ENCODE results near the gene ZFYVE28. TPM values are rescaled to one million over a fixed set of nuclear protein-coding genes. Genes with fewer than 3 reads are reported as not detected.
A peak's percentile ranks its signal among the peaks of the same experiment; 100 is the strongest.

ZFYVE28 gene
- total and polyA plus RNA-seq, 10 of the 15 experiments (the other 5 are each of a cell fraction or from before 2014, with no cell fraction given) = 0.06 to 1.9 (median 0.22) TPM; not detected in 1

DNA sequence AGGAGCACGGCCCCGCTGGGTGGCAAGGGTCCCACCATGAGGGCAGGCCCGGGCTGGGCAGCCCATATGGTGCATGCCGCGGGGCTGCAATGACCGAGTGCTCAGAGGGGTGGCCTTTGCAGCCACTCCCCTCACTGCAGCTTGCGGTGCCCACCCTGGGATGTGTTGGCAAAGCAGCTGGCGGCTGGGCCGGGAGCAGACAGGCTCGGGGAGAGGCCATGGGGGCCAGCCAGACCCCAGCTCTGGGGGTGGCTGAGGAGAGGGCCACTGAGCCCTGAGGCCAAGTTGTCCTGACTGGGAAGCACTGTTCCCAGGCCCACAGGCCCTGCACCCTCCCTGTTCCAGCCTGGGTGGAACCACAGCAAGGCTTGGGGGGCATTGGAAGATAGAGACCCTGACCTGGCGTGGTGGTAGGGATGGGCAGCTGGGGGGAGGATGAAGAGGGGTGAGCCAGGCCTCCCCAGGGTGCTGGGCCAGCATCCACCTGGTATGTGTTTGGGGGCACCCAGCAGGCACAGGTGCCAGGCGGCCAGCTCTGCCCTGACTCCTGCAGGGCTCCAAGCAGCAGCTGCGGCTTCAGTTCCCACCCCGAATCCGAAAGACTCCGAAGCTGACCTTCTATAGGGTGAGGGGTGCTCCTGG, 32.1 kb upstream of the ZFYVE28 start:
- Histone ChIP-seq H3K9ac (ENCODE audit: control insufficient read depth, insufficient read depth, low read length) (no peak overlapping the region), H3K4me3 (no peak overlapping the region), H4K20me1 (ENCODE audit: control insufficient read depth, insufficient read depth) (no peaks in the 10 kb centered on the region), H3K79me2 (ENCODE audit: control insufficient read depth, insufficient read depth, low read length) (no peaks in the 10 kb centered on the region), H2AFZ (ENCODE audit: control insufficient read depth, low read depth, low read length) (no peak overlapping the region), H3K27me3 (replicated peaks in 1 of 2; ENCODE audit: control insufficient read depth in 2 of 2, insufficient read depth in 2 of 2, low read length in 1 of 2) (no peaks in the 10 kb centered on the region; a peak in 2 of 4 replicates), H3K27ac (ENCODE audit: control insufficient read depth, insufficient read depth) (no peak overlapping the region), H3K36me3 (ENCODE audit: control insufficient read depth in 2 of 2, insufficient read depth in 2 of 2, low read length in 1 of 2) (no peaks in the 10 kb centered on the region), H3K9me3 (replicated peaks; ENCODE audit: control insufficient read depth, insufficient read depth, low read length) (no peaks in the 10 kb centered on the region), H3K4me1 (ENCODE audit: control insufficient read depth, insufficient read depth, low read length) (no peaks in the 10 kb centered on the region), H3K4me2 (ENCODE audit: control insufficient read depth, insufficient read depth) (no peak overlapping the region)
- DNase-seq (ENCODE audit: low read depth, low spot score) (no peak), FAIRE-seq (no peak), ATAC-seq (peak; percentile 43)
- POLR2A ChIA-PET = interaction anchor here (0.6 to 0.9 kb wide), 2 partner anchors 28 to 29 kb away, joined by 3 read pairs; no protein-coding TSS in a partner anchor
- BruUV-seq (replicated peaks) = no TSS peak
- SMC1A ChIA-PET (ENCODE audit: uncharacterized antibody, unreplicated experiment) = interaction anchor here (0.6 kb wide), 1 partner anchor 14 kb away, joined by 3 read pairs; no protein-coding TSS in a partner anchor
- RAD21 ChIA-PET (ENCODE audit: unreplicated experiment) = no interaction called here
- 39% methylated on average over 16 of the region's 16 CpGs for WGBS (ENCODE audit: insufficient coverage, insufficient replicate concordance, low lambda C conversion rate, missing lambda C conversion rate)
- in situ Hi-C loops (cut with MboI) (no loop called here), intact Hi-C loops (cut with micrococcal nuclease; ENCODE audit: unreplicated experiment) (no loop called here)
- CTCF ChIA-PET = interaction anchor here (1.4 to 2.1 kb wide), 2 partner anchors 9 to 10 kb away, joined by 3 to 8 read pairs; no protein-coding TSS in a partner anchor
- TF ChIP-seq MYC (IDR thresholded peaks at IDR 0.05; ENCODE audit: insufficient read depth, insufficient read length, insufficient replicate concordance, low read length, severe bottlenecking) (no peak), CREM (IDR thresholded peaks at IDR 0.05; ENCODE audit: low read depth) (no peak), ZNF217 (IDR thresholded peaks at IDR 0.05) (no peak), SP1 (IDR thresholded peaks at IDR 0.05; ENCODE audit: low read depth, low read length) (no peak), CHD1 (IDR thresholded peaks at IDR 0.05; ENCODE audit: low read depth, low read length) (no peak), YY1 (IDR thresholded peaks at IDR 0.05; ENCODE audit: low read depth, low read length) (no peak), RFX5 (IDR thresholded peaks at IDR 0.05; ENCODE audit: low read depth, low read length) (no peak), DPF2 (IDR thresholded peaks at IDR 0.05) (no peak), CEBPB (IDR thresholded peaks at IDR 0.05; ENCODE audit: borderline replicate concordance in 1 of 2, low read depth in 2 of 2, low read length in 2 of 2) (no peak), IKZF2 (IDR thresholded peaks at IDR 0.05) (no peak), MTA2 (IDR thresholded peaks at IDR 0.05; ENCODE audit: low read depth) (no peak), GABPA (IDR thresholded peaks at IDR 0.05; ENCODE audit: low read depth) (no peak), SUZ12 (IDR thresholded peaks at IDR 0.05; ENCODE audit: unreplicated experiment) (no peak), CBFB (IDR thresholded peaks at IDR 0.05; ENCODE audit: low read depth) (no peak), EGR1 (IDR thresholded peaks at IDR 0.05; ENCODE audit: borderline replicate concordance in 1 of 2, low read depth in 2 of 2, low read length in 2 of 2) (no peak), FOXM1 (IDR thresholded peaks at IDR 0.05; ENCODE audit: low read depth, low read length) (no peak)
- TF ChIP-seq, protein P1, sequence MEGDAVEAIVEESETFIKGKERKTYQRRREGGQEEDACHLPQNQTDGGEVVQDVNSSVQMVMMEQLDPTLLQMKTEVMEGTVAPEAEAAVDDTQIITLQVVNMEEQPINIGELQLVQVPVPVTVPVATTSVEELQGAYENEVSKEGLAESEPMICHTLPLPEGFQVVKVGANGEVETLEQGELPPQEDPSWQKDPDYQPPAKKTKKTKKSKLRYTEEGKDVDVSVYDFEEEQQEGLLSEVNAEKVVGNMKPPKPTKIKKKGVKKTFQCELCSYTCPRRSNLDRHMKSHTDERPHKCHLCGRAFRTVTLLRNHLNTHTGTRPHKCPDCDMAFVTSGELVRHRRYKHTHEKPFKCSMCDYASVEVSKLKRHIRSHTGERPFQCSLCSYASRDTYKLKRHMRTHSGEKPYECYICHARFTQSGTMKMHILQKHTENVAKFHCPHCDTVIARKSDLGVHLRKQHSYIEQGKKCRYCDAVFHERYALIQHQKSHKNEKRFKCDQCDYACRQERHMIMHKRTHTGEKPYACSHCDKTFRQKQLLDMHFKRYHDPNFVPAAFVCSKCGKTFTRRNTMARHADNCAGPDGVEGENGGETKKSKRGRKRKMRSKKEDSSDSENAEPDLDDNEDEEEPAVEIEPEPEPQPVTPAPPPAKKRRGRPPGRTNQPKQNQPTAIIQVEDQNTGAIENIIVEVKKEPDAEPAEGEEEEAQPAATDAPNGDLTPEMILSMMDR (IDR thresholded peaks at IDR 0.05 in 2 of 3, conservative IDR thresholded peaks at IDR 0.05 in 1 of 3; ENCODE audit: control insufficient read depth in 2 of 3, extremely low read depth in 1 of 3, insufficient read depth in 1 of 3, low read depth in 3 of 3, low read length in 3 of 3) = no peak
- TF ChIP-seq, protein P2, sequence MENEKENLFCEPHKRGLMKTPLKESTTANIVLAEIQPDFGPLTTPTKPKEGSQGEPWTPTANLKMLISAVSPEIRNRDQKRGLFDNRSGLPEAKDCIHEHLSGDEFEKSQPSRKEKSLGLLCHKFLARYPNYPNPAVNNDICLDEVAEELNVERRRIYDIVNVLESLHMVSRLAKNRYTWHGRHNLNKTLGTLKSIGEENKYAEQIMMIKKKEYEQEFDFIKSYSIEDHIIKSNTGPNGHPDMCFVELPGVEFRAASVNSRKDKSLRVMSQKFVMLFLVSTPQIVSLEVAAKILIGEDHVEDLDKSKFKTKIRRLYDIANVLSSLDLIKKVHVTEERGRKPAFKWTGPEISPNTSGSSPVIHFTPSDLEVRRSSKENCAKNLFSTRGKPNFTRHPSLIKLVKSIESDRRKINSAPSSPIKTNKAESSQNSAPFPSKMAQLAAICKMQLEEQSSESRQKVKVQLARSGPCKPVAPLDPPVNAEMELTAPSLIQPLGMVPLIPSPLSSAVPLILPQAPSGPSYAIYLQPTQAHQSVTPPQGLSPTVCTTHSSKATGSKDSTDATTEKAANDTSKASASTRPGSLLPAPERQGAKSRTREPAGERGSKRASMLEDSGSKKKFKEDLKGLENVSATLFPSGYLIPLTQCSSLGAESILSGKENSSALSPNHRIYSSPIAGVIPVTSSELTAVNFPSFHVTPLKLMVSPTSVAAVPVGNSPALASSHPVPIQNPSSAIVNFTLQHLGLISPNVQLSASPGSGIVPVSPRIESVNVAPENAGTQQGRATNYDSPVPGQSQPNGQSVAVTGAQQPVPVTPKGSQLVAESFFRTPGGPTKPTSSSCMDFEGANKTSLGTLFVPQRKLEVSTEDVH (IDR thresholded peaks at IDR 0.05; ENCODE audit: low read depth, partially characterized antibody) = no peak
- TF ChIP-seq, protein P3, sequence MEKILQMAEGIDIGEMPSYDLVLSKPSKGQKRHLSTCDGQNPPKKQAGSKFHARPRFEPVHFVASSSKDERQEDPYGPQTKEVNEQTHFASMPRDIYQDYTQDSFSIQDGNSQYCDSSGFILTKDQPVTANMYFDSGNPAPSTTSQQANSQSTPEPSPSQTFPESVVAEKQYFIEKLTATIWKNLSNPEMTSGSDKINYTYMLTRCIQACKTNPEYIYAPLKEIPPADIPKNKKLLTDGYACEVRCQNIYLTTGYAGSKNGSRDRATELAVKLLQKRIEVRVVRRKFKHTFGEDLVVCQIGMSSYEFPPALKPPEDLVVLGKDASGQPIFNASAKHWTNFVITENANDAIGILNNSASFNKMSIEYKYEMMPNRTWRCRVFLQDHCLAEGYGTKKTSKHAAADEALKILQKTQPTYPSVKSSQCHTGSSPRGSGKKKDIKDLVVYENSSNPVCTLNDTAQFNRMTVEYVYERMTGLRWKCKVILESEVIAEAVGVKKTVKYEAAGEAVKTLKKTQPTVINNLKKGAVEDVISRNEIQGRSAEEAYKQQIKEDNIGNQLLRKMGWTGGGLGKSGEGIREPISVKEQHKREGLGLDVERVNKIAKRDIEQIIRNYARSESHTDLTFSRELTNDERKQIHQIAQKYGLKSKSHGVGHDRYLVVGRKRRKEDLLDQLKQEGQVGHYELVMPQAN (conservative IDR thresholded peaks at IDR 0.05) = no peak

Measured in GM12878 (cell line).